Eye (tissue), 1 donor: ENCODE results near the gene TENM3.
"Not testable (repeated sequence)": the region's sequence is repeated elsewhere in the genome, so short reads cannot be mapped to it uniquely, and the experiment has no call there.

ENCODE experiments used
- DNase-seq: peaks from one replicate; pipeline ENCODE4 v3.0.0-alpha.2; 2015

Gene TENM3

DNA sequence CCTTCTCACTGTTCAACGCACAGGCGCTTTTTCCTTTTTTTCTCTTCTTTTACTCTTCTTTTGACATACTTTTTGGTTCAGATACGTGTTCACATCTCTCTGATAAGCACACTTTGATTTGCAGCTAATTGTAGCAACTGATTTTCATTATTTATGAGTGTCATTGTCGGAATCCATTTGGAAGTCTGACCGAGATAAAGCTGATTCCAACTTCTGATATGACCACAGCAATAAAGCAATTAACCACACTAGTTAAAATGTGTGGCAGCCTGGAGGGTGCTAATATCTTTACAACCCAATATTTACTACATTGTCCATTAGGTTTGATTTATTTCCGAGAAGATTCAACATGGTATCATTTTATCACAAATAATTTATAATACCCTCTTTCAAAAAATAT is 101.8 kb downstream of the TENM3 start:
- DNase-seq: no peak

DNA sequence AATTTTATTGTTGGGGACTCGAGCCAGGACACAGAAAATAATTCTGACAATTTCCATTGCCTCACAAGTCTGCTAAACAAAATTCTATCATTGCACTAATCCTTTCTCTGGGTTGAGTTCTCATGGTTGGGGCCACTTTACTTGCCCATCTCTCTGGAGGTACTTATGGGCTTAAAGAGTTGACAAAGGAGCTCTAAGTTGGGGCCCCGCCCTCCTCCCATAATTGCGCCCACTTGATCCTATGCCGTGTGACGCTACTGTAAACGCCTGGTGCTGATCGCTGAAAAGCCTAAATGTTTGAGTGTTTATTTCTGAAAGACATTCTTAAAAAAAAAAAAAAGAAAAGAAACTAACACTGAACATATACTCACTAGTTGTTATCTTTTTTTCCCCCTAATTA is 103.0 kb downstream of the TENM3 start:
- DNase-seq: no peak

DNA sequence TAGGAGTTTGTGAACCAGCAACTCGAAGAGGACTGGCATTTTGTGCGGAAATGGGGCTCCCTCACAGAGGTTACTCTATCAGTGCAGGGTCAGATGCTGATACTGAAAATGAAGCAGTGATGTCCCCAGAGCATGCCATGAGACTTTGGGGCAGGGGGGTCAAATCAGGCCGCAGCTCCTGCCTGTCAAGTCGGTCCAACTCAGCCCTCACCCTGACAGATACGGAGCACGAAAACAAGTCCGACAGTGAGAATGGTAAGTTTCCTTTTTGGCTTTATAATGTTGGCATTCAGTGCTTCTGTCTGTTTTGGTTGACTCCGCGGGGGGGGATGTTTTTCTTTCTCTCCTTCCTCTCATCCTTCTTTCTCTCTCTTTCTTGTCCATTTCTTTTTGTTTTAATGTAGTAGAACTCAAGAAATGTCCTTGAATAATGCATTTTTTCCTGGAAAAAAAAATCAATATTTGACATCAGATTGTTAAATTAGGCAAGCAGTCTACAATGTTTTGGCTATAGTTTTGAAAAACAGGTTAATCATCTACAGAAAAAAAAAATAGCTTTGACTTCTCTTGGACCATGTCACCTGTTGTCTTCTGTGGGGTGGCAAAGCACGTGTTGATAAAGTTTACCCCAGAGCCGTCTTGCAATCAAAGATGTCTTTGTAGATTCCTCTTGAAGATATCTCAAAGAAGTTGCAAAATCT is 103.6 kb downstream of the TENM3 start:
- no peak for DNase-seq

DNA sequence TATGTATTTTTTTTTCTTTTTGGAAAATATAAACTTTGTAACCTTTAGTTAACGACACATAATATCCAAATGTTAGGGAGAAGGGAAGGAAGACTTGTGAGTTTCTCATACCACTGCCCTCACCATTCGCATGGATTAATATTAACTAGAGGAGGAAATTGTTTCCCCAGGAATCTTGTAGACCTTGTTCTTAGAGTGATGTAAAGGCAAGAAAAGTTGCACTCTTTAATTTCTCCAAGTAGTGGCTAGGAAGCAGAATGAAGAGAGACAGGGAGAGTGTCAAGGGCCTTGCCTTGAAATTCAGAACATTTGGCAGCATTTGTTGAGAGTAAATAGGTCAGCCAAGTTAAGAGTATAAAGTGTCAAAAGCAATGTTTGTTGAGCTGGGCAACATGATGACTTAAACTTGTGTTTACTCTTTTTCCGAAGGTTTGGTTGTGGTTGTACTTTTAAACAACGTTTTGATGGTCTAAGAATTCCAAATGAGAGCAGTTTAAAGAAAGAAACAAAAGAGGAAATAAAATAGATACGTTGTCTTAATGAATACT is 105.7 kb downstream of the TENM3 start:
- no peak for DNase-seq

DNA sequence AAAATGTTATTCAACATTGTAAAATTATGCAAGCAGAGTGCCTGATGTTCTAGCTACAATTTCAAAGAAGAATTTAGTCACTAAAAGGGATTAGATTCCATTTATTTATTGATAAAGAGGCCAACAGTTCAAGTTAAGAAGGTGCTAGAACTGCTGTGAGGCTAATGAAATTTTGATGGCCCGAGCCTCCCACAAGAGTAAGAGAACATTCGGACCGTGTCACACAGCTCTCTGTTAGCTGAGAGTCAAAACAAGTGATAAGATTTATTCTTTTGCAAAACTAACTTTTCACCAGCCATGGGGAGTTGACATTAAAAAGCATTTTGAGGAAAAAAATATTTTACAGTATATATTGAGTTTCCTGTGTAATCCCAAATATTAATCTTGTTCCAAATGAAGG is 106.8 kb downstream of the TENM3 start:
- DNase-seq: no peak

DNA sequence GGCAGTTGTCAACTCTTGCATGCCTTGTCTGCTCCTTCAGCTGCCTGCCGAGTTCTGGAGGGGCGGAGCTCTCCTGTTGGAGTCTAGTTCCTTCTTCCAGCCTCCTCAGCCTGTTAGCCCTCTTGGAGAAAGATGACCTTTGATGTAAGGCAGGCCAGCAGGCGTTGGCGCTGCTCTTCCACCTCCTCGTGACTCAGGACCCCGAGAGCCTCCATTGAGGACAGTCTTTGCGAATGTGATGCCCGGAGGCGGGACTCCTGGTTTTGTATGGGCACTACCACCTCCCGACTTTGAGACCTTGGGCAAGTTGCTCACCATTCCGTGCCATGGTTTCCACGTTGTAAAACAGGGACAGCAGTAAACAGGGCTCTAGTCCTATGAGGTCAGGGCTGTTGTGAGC is 108.3 kb downstream of the TENM3 start:
- DNase-seq: no peak

DNA sequence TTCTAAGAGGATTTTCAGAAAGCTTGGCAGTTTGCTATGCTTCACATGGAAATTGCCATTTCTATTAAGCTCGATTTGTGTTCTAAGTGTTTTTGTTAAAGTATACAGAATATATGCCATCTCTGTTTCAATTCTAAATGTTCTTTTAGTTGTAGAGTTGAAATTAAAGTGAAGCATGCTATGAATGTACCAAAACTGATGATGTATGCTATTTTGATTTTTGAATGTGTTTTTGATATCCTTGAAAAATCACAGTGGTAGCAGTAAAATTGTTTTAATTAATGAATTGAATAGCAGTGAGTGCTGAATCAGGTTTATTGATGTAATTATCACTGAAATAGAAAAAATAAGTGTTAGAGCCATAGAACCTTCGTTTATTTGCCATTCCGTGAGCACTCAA is 110.9 kb downstream of the TENM3 start:
- DNase-seq: no peak

DNA sequence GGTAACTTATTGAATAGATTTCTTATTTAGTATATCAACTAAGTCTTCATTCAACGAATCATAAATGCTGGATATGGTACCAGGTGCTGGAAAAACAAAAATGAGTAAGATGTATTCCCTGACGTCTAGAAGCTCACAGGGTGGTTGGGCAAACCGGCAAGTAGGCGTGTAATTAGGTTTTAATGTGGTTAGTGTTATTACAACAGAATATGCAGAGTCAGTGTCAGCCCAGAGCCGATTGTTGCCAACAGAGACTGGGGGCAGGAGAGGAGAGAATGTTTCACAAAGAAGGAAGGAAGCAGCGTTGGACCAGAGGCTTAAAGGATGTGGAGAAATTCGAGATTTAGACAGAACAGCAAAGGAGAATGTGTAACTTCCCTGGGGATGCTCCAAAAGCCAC is 111.7 kb downstream of the TENM3 start:
- DNase-seq: no peak

DNA sequence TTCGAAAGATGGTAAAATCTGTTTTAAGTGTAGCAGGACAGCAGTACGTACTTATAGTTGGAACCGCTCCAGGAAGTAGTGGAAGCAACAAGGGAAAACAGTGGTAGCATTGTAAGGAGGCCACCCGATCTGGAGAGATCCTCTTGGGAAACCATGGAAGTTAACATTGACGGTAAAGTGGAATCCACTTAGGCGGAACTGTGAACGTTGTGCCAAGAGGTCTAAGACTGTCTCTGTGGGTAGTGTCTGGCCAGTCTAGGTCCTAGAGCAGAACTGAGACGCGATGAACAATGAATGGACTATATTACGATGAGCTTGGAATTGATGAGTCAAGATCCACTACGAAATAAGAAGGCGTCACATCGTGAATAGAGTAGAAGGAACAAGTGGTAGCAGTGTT is 124.0 kb downstream of the TENM3 start:
- no peak for DNase-seq

DNA sequence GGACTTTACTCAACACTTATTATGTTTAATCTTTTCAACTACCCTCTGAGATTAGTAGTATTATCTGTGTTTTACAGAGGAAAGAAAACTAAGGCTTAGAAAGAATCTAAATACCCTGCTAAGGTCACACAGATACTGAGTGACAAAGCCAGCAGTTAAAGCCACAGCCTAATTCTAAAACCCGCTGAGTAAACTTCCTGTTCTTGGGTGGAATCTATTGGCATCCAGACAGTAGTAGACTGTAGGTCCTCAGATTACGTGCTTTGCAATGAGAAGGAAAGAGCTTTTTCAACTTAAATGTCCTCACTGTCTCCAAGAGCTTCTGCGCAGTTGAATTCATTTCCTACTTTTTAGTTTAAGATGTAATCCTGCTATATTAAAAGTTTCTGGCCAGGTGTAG is 126.0 kb downstream of the TENM3 start:
- DNase-seq: no peak

DNA sequence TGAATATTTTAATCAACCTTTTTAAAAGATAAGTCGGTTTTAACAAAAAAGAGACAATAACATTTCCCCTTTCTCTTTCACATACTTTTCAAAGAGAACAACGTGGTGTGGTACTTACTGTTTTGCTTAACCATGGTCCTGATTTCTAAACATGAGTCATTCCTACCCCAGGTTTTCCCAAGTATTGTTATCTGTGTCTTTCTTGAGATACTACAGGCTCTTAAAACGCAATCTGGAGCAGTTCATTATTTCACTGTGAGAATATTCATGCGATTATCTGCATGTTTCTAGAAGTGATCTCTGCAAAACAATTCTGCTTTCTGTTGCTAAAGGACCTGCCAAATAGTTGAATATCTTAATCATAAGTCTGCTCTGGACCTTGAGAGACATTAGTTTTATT is 127.3 kb downstream of the TENM3 start:
- no peak for DNase-seq

DNA sequence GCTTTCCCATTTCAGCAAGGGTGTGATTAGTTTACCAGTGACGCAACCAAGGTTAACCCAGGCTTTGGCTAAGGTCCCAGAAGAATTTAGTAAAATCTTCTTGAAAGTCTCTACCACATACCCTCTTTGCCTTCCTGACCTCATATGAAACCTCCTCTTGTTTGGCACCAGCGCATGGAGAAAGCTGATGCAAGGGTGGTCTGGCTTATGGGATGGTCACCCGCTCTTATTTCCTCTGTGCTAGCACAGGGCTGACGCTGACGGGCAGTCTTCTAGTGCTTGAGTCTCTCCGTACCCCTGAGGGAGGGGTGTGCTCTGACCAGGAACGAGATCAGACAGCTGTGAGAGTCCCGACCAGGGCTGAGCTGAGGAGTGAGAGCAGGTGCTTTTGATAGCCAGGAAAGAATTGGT is 137.6 kb downstream of the TENM3 start:
- DNase-seq: peak; percentile 50

DNA sequence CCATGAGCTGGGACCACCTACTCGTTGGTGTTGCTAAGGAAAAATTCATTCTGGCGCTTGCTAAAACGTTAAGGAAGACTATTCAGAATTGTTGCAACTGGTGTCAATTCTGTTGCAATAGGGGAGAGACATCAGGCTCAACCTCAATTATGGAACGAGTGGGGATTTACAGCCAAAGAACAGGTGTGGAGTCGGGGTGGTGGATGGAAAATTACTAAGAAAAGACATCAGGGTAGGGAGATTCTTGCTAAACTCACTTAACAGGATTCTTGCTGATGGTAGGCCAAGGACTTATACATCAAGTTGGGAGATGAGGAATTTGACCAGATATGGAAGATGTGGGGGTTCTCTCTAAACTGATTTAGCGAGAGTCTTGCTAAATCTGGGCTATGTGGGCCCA is 139.7 kb downstream of the TENM3 start:
- DNase-seq: no peak

DNA sequence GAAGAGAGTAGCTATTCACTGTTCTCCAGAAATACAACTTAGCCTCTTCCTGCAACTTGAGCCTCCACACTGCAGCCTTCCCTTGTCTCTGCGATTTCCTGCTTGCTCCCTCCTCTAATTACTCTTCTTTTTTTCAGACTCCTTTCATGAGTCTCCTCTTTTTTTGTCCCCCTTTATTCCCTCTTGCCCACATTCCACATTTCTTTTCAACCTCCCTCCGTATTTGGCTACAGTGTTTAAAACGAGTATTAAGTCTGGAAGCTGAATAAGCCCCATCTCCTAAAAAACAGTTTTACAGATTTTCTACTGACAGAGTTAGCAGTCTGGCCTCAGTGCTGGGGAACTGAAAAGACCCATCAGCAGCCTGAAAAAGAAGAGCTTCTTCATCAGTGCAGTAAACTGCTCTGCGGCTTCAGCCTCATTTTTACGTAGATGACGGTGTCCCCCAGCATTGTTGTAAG is 141.5 kb downstream of the TENM3 start:
- no peak for DNase-seq

DNA sequence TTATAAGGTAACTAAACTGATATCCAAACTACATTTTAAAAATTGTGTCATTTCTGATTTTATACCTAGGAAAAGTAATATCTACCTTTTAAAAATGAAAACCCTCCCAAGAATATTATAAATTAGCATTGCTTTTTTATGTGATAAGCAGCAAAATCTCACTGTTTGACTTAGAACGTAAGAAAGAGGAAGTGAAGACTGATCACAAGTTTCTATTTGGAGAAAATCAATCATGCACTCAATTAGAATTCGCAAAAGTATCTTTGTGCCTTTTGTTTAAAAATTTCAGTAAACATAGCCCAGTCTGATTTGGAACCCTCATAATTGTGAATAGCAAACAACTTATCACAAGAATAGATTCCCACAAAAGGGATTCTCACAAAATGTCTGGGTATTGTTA is 142.7 kb downstream of the TENM3 start:
- no peak for DNase-seq

DNA sequence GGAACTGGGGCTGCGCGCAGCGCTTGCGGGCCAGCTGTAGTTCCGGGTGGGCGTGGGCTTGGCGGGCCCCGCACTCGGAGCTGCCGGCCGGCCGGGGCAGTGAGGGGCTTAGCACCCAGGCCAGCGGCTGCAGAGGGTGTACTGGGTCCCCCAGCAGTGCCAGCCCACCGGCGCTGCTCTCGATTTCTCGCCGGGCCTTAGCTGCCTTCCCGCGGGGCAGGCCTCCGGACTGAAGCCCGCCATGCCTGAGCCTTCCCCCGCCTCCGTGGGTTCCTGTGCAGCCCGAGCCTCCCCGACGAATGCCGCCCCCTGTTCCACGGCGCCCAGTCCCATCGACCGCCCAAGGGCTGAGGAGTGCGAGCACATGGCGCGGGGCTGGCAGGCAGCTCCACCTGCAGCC is 143.4 kb downstream of the TENM3 start:
- not testable (repeated sequence) for DNase-seq

DNA sequence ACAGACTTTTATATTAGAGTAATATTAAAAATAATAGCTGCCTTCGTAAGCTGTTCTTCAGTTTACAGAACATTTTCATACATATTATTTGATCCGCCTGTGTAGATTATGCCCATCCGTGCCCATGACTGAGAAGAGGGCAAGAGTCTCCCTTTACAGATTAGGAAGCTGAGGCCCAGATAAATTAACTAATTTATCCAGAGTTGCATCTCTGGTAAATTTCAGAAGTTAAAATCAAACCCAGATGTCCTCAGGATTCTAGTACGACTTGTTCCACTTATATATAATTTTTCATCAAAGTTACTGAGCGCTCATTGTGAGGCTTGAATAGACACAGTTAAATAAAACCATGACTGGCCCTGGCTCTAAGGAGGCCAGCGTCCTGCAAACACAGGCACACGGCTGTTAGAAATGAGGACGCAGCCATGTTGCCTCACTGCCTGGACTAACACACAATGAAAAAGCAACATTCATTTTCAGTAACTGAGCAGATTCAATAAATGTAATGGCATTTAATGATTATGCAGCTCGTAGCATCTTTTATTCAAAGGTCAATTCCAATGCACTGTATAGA is 148.0 kb downstream of the TENM3 start:
- no peak for DNase-seq

DNA sequence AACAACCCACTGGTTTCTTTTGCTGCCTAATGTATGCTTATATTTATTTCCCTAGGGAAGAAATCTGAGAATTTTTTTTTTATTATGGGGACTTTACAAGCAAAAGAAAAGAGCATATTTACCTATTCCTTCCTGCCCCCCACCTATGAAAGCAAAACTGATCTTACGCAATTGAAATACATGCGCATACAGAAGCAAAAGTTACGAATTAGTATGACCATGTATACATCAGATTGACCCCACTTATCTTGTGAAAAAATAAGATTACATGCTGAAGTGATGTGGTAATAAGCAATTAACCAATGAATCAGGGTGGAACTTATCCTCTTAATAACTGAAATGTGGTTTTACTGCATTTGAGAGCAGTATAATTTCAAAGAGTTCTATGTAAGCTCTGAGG is 151.0 kb downstream of the TENM3 start:
- no peak for DNase-seq

DNA sequence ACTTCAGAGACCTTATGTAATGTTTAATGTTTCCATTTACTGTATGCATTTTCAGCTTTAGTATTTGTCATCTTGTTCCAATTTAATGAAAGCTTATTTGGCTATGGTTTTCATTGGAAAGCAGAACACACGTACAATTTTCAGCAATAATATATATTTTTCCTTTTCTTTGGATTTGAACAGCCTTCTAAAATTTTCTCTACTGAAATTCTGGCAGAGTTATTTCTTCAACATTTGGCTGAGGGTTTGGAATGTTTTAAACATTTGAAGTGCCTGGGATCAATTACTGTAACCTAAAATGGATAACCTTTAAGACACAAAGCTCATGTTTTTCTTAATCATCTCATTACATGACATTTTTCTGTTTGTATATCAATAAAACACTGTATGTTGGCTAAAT is 156.9 kb downstream of the TENM3 start:
- peak; percentile 37 for DNase-seq

DNA sequence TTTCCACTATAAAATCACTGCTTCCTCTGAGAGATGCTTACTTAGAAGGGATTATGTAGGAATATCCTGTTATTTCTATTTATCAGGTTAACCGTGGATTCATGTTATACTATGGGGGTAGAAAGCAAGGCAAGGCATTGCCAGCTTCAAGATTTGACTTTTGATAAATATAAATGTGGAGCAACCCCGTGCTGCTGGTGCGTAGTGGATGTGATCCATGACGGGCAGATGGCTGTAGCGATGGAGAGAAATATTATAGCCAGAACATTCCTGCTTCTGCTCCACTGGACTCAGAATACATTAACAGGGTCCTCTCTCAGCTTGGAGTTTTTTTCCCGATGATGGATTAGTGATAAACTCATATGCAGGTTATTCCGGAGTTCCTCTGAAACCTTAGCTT is 157.6 kb downstream of the TENM3 start:
- no peak for DNase-seq

DNA sequence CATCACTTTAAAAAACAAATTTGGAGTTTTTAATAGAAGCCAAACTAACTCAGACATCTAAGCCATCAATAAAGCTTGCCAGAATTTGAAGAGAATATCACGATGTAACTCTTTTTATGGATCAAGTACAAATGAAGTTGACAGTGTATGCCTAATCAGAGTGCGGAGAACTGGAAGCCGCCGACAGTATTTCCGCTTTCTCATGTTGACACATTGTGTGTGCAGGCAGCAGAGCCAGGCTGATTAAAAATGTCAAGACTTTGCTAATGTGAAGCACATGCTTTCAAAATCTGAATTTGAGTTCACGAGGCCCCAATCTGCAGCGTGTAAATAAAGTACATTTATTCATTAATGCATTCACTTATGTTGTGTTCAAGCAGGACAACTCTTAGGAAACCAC is 161.2 kb downstream of the TENM3 start:
- no peak for DNase-seq

DNA sequence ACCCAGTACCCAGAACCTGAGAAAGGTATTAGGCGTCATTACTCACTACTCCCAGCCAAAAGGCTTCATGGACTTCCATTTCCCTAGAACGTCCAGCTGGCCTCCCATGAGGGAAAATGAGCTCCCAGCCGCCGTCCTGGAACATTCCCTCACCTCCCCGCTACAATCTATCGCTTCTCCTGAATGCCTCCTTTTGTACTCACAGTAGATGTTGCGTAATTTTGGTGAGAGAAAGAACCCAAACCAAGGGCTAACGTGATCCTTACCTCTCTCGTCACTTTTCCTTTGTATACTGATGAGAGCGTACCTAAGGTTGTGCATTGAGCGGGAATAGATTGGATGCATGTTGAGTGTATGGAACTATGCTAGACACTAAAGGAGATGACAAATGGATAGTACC is 161.9 kb downstream of the TENM3 start:
- no peak for DNase-seq

DNA sequence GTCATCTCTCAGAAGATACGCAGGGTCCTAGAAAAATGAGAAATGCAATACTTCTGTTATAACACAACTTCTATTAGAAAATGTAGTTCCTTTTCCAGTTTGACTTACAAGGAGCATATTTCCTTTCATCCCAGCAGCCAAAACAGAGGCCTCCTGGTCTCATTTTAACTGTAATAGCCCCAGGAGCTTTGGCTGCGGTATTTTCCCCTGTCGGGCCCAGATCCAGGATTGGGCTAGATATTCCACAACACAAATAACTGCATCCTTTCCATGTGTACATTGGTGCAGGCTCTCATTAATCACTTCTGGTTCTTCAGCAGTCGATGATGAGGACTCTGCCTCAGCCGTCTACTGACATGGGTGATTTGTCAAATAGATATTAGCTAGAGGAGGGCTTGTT is 166.1 kb downstream of the TENM3 start:
- DNase-seq: no peak

DNA sequence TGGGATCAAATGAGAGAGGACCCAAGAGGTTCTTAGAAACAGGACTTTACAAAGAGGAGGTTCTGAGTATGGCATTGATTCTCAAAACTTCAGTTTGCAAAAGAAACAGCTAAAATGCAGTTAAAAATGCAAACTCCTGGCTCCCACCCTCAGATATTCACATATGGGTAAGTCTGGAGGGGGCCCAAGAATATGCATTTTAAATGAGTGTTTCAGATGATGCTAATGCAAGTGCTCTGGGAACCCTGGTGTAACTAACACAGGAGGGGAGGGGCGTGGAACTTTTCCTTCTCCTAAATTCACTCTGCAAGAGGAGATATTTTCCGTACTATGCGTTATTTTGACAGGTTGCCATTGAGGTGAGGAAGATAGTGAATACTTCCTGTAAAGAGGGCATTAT is 168.2 kb downstream of the TENM3 start:
- no peak for DNase-seq

DNA sequence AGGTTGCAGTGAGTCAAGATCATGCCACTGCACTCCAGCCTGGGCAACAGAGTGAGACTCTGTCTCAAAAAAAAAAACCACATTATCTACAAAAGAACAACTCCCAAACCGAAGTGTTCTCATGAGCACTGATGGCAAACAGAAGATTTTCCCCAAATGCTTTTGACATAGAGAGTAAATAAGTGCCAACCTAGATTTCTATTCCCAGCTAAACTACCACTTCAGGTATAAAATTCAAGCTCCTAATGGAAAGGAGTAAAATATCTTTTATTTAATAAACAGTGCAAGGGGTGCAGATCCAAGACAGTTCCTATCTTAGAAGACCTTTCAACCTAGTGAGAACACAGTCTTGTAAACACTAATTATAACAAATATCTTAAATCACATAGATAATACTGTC is 170.3 kb downstream of the TENM3 start:
- no peak for DNase-seq
